ENCODE data around the gene ENG.

DNA sequence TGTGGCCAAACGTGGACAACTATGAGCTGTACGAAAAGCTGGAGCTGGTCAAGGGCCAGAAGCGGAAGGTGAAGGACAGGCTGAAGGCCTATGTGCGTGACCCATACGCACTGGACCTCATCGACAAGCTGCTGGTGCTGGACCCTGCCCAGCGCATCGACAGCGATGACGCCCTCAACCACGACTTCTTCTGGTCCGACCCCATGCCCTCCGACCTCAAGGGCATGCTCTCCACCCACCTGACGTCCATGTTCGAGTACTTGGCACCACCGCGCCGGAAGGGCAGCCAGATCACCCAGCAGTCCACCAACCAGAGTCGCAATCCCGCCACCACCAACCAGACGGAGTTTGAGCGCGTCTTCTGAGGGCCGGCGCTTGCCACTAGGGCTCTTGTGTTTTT, 65.3 kb downstream of the ENG start:
- TF ChIP-seq, protein P1, sequence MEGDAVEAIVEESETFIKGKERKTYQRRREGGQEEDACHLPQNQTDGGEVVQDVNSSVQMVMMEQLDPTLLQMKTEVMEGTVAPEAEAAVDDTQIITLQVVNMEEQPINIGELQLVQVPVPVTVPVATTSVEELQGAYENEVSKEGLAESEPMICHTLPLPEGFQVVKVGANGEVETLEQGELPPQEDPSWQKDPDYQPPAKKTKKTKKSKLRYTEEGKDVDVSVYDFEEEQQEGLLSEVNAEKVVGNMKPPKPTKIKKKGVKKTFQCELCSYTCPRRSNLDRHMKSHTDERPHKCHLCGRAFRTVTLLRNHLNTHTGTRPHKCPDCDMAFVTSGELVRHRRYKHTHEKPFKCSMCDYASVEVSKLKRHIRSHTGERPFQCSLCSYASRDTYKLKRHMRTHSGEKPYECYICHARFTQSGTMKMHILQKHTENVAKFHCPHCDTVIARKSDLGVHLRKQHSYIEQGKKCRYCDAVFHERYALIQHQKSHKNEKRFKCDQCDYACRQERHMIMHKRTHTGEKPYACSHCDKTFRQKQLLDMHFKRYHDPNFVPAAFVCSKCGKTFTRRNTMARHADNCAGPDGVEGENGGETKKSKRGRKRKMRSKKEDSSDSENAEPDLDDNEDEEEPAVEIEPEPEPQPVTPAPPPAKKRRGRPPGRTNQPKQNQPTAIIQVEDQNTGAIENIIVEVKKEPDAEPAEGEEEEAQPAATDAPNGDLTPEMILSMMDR (IDR thresholded peaks at IDR 0.05) = no peak
- no peak for TF ChIP-seq POLR2A (IDR thresholded peaks at IDR 0.05)
